GM10248 (cell line): ENCODE data around the gene FOXR2.

ENCODE experiments used
- CTCF ChIA-PET: fragments of 300-600 bp; sonication (Branson Sonifier 250); formaldehyde crosslinking; extraction: SDS; loops from one replicate; lab custom pipeline; 2021; ENCODE audit warnings: antibody characterized with exemption; lab: Yijun Ruan, JAX
- POLR2A ChIA-PET: fragments of 350-650 bp; sonication (Branson Sonifier 250); formaldehyde crosslinking; extraction: SDS; loops from one replicate; lab custom pipeline; 2020; ENCODE audit warnings: antibody characterized with exemption; lab: Yijun Ruan, JAX
- DNase-seq: peaks from one replicate; pipeline ENCODE4 v3.0.0; 2012; ENCODE audit errors: extremely low spot score
- CTCF ChIP-seq: IDR thresholded peaks from 2 replicates; pipeline ENCODE4 v1.5.1; 2012; ENCODE audit warnings: mild to moderate bottlenecking, low read depth; ENCODE audit errors: extremely low read depth, missing control alignments, control extremely low read depth

The FOXR2 gene

GRCh38 chrX:55668084-55668483 is 44.9 kb downstream of the FOXR2 start:
- POLR2A ChIA-PET, result no interaction called here
- TF ChIP-seq CTCF, result no peak
- CTCF ChIA-PET, result no interaction called here
- no peak for DNase-seq
